ENCODE measurements around the gene GPSM1. TPM values are rescaled to one million over a fixed set of nuclear protein-coding genes. Genes with fewer than 3 reads are reported as not detected.

GPSM1 gene
- total RNA-seq, 6 experiments from 2014 or later, result 1.3 to 4.8 (median 4.1) TPM

DNA sequence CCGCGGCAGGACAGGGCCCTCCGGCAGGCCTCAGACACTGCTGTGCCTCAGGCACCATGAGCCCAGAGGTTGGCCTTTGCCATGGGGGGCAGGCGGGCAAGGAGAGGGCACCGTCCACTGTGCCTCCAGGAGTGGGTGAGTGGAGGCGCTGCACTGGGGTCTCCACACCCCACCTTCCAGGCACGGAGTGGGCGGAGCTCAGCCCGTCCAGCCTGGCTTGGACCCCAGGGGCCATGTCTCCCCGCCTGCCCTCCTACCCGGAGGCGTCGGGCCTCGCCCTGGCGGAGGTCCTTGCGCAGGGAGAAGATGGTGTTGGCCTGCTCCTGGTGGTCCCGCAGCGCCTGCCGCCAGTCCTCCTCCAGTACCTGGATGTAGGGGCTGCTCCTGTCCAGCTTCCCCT, 42.7 kb downstream of the GPSM1 start:
- Histone ChIP-seq H3K9me3 (no peaks in the 10 kb centered on the region), H3K27ac (no peak overlapping the region), H3K4me1 (peaks cover 0 to 14% (median 1%) of the 10 kb centered on the region in 4 donors), H3K36me3 (no peaks in the 10 kb centered on the region), H3K27me3 (no peaks in the 10 kb centered on the region), H3K4me3 (no peak overlapping the region)
- DNase-seq, result no peak
- no peak for ATAC-seq
- TF ChIP-seq CTCF (IDR thresholded peaks at IDR 0.05) (no peak), POLR2A (IDR thresholded peaks at IDR 0.05) (no peak)
- intact Hi-C loops (cut with DNase I), result no loop called here
- no CpG with 5 or more reads among the region's 19 CpGs for WGBS (ENCODE audit: insufficient coverage, low coverage, low lambda C conversion rate, missing lambda C conversion rate)

DNA sequence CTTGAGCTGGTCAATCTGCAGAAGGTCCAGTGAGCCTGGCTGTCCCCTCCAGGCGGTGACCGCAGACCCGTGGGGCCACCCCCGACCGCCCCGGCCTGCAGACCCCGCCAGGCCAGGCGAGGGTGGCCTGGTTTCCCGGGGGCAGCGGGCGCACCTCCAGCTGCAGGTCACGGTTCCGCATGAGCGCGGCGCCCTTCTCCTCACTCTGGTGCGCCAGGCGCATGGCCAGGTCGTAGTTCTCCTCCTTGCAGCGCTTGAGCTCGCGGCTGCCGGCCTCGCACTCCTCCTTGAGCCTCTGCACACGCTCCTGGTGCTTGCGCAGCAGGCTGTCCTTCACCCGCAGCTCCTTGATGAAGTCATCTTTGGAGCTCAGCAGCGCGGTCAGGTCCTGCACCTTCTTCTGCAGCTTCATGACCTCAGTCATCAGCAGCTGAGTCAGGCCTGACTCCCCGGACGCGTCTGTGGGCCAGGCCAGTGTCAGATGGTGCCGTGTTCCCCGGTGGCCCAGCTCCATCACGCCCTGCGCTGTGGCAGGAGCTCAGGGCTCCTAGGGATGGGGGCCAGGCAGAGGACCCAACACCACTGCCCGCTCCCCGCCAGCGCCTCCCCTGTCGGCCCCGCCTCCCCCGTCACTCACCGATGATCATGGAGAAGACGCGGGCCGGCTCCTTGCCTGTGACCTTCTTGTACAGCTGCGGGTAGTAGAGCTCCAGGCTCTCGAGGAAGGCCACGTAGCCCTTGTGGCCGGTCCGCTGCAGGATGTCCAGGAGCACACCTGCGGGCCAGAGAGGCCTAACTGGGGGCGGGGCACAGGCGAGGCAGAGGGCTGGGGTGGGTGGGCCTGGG, 43.6 kb downstream of the GPSM1 start:
- intact Hi-C loops (cut with DNase I), result no loop called here
- ATAC-seq, result no peak
- Histone ChIP-seq H3K4me1 (peaks cover 0 to 14% (median 1%) of the 10 kb centered on the region in 4 donors), H3K36me3 (no peaks in the 10 kb centered on the region), H3K9me3 (no peaks in the 10 kb centered on the region), H3K27ac (no peak overlapping the region), H3K27me3 (no peaks in the 10 kb centered on the region), H3K4me3 (no peak overlapping the region)
- WGBS (ENCODE audit: insufficient coverage, low coverage, low lambda C conversion rate, missing lambda C conversion rate), result 95% methylated on average over 15 of the region's 54 CpGs
- TF ChIP-seq CTCF (IDR thresholded peaks at IDR 0.05) (no peak), POLR2A (IDR thresholded peaks at IDR 0.05) (no peak)
- DNase-seq, result no peak

DNA sequence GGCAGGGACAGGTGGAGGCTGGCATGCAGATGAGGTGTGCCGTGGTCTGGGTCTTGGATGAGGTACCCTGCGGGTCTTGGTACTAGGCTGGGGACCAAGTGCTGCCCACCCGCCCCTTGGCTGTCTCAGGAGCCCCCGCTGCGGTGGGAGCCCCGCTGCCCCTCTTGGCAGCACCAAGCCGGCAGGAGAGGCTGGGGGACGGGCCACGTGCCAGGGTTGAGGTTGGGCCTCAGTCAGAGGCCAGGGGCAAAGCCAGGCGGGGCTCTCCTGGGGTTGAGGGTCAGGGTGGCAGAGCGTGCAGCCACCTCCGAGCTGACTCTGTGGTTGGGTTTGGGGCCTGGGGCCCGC, 44.2 kb downstream of the GPSM1 start:
- intact Hi-C loops (cut with DNase I), result no loop called here
- DNase-seq, result no peak
- peaks cover 0 to 14% (median 1%) of the 10 kb centered on the region in 4 donors for H3K4me1 ChIP-seq

GRCh38 chr9:136372006-136372405, 44.7 kb downstream of the GPSM1 start:
- no peak for TF ChIP-seq POLR2A (IDR thresholded peaks at IDR 0.05)
- no peak for TF ChIP-seq CTCF (IDR thresholded peaks at IDR 0.05)

More for the DNA sequence above, 44.2 kb downstream of the GPSM1 start:
- ATAC-seq, result no peak
- Histone ChIP-seq H3K36me3 (no peaks in the 10 kb centered on the region), H3K27me3 (no peaks in the 10 kb centered on the region), H3K27ac (no peak overlapping the region), H3K9me3 (no peaks in the 10 kb centered on the region), H3K4me3 (no peak overlapping the region)
- WGBS (ENCODE audit: insufficient coverage, low coverage, low lambda C conversion rate, missing lambda C conversion rate), result no CpG with 5 or more reads among the region's 13 CpGs
- TF ChIP-seq POLR2A (IDR thresholded peaks at IDR 0.05) (no peak), CTCF (IDR thresholded peaks at IDR 0.05) (no peak)

More at GRCh38 chr9:136372006-136372405, 44.7 kb downstream of the GPSM1 start:
- Histone ChIP-seq H3K36me3 (no peaks in the 10 kb centered on the region), H3K27ac (no peak overlapping the region), H3K4me3 (no peak overlapping the region), H3K27me3 (no peaks in the 10 kb centered on the region), H3K9me3 (no peaks in the 10 kb centered on the region), H3K4me1 (peaks cover 0 to 14% (median 1%) of the 10 kb centered on the region in 4 donors)
- DNase-seq (no peak), ATAC-seq (no peak)
- intact Hi-C loops (cut with DNase I), result no loop called here
- 75% methylated on average over 2 of the region's 21 CpGs for WGBS (ENCODE audit: insufficient coverage, low coverage, low lambda C conversion rate, missing lambda C conversion rate)
